GM21723 (cell line): ENCODE results near the gene NCK2.
A peak's percentile ranks its signal among the peaks of the same experiment; 100 is the strongest.

ENCODE experiments used
- ATAC-seq: cut with Tn5 transposase; IDR thresholded peaks from one replicate; pipeline ENCODE4 v1.9.1; 2021; ENCODE audit warnings: mild to moderate bottlenecking, moderate library complexity; ENCODE audit not compliant: unreplicated experiment

Gene NCK2

GRCh38 chr2:105744909-105745853 is at the start of gene NCK2:
NCK2 (plus strand) TSS chr2:105744912; CDS start chr2:105855064, 110,152 bp downstream.
- peak; percentile 24 for ATAC-seq

- ATAC-seq: no peak
Observed at GRCh38 chr2:105697781-105698449, 46.8 kb upstream of the NCK2 start.

GRCh38 chr2:105698820-105699219 is 45.9 kb upstream of the NCK2 start:
- ATAC-seq: no peak

GRCh38 chr2:105701042-105701441 is 43.7 kb upstream of the NCK2 start:
- no peak for ATAC-seq

- ATAC-seq: no peak
Observed at GRCh38 chr2:105708697-105709096, 36.0 kb upstream of the NCK2 start.

GRCh38 chr2:105711394-105711793 is 33.3 kb upstream of the NCK2 start:
- ATAC-seq: no peak

GRCh38 chr2:105712166-105712915 is 32.4 kb upstream of the NCK2 start:
- no peak for ATAC-seq

GRCh38 chr2:105712981-105713596 is 31.6 kb upstream of the NCK2 start:
- ATAC-seq: no peak

GRCh38 chr2:105714141-105714540 is 30.6 kb upstream of the NCK2 start:
- ATAC-seq: no peak

GRCh38 chr2:105718846-105719481 is 25.7 kb upstream of the NCK2 start:
- no peak for ATAC-seq

GRCh38 chr2:105721991-105722511 is 22.7 kb upstream of the NCK2 start:
- no peak for ATAC-seq

GRCh38 chr2:105722726-105723297 is 21.9 kb upstream of the NCK2 start:
- no peak for ATAC-seq

GRCh38 chr2:105723431-105723830 is 21.3 kb upstream of the NCK2 start:
- no peak for ATAC-seq

- ATAC-seq: no peak
Observed at GRCh38 chr2:105725388-105725787, 19.3 kb upstream of the NCK2 start.

GRCh38 chr2:105730170-105730569 is 14.5 kb upstream of the NCK2 start:
- ATAC-seq: no peak

- no peak for ATAC-seq
Observed at GRCh38 chr2:105731511-105731910, 13.2 kb upstream of the NCK2 start.

GRCh38 chr2:105732101-105732500 is 12.6 kb upstream of the NCK2 start:
- ATAC-seq: no peak

GRCh38 chr2:105732955-105733607 is 11.6 kb upstream of the NCK2 start:
- no peak for ATAC-seq

GRCh38 chr2:105733875-105734274 is 10.8 kb upstream of the NCK2 start:
- no peak for ATAC-seq
